Natural killer cell treated with Interleukin-12 subunit alpha and Interleukin-12 subunit beta and Interleukin-15 and Interleukin-18, amount 100 ng/mL, for 72 hours (primary cell): ENCODE results near the gene GHRL. TPM values are rescaled to one million over a fixed set of nuclear protein-coding genes. Genes with fewer than 3 reads are reported as not detected.
"Not testable (repeated sequence)": the region's sequence is repeated elsewhere in the genome, so short reads cannot be mapped to it uniquely, and the experiment has no call there.

Experiments used
- ATAC-seq, 2 donors: fragments of 150-1000 bp; cut with Tn5 transposase in 1 of 2; sonication (Bioruptor Pico), chemical (Tn5 transposase) in 1 of 2; 2 replicates each; pipeline ENCODE4 v1.10.0; 2021
- DNase-seq: peaks from one replicate; pipeline ENCODE4 v3.0.0; 2022; ENCODE audit warnings: low spot score
- H3K27ac Mint-ChIP-seq, 2 donors: 1 replicate in 1 of 2; 2 replicates in 1 of 2; pipeline ENCODE4 v1.8.0; 2022; ENCODE audit warnings: mixed read lengths in 2 of 2, mild to moderate bottlenecking in 1 of 2, moderate library complexity in 1 of 2
- H3K27me3 Mint-ChIP-seq, 2 donors: 1 replicate in 1 of 2; 2 replicates in 1 of 2; pipeline ENCODE4 v1.8.0; 2022; ENCODE audit warnings: mixed read lengths in 2 of 2
- H3K36me3 Mint-ChIP-seq: one replicate; pipeline ENCODE4 v1.8.0; 2022; ENCODE audit warnings: mixed read lengths
- H3K4me1 Mint-ChIP-seq, 2 donors: 1 replicate in 1 of 2; 2 replicates in 1 of 2; pipeline ENCODE4 v1.8.0; 2022; ENCODE audit warnings: low read depth in 2 of 2, mixed read lengths in 2 of 2, mild to moderate bottlenecking in 1 of 2
- H3K4me3 Mint-ChIP-seq: one replicate; pipeline ENCODE4 v1.8.0; 2022; ENCODE audit warnings: mixed read lengths
- H3K9me3 Mint-ChIP-seq: 2 replicates; pipeline ENCODE4 v1.8.0; 2022; ENCODE audit warnings: mixed read lengths
- total RNA-seq, 2 donors: library from RNA; stranded (reverse); gene quantifications; one replicate each; pipeline ENCODE4 v1.2.3, GENCODE V29; 2022

Gene GHRL
- total RNA-seq, 2 donors from 2014 or later = 0.69 to 0.78 TPM

DNA sequence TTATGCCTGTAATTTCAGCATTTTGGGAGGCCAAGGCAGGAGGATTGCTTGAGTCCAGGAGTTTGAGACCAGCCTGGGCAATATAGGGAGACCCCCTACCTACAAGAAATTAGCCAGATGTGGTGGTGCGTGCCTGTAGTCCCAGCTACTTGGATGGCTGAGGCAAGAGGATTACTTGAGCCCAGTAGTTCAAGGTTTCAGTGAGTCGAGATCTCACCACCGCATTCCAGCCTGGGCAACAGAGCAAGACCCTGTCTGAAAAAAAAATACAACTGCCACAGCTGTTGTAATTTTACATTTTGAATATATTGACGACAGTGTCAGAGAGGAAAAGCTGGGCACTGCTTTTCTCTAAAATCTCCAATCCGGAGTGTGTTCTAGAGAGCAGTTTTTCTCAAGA is 23.3 kb downstream of the GHRL start:
- Mint-ChIP-seq H3K27me3 (no peaks in the 10 kb centered on the region), H3K27ac (peak overlapping the region in 1 of 2 donors; percentile 60), H3K4me3 (no peak overlapping the region), H3K9me3 (no peaks in the 10 kb centered on the region), H3K4me1 (peaks cover 38 to 44% of the 10 kb centered on the region in 2 donors), H3K36me3 (peaks cover 26% of the 10 kb centered on the region)
- ATAC-seq (no peak), DNase-seq (no peak)

GRCh38 chr3:10268930-10269329 is 23.8 kb downstream of the GHRL start:
- ATAC-seq = no peak
- DNase-seq = no peak
- H3K27ac Mint-ChIP-seq = peak overlapping the region in 1 of 2 donors; percentile 60
- H3K4me3 Mint-ChIP-seq = no peak overlapping the region
- no peaks in the 10 kb centered on the region for H3K9me3 Mint-ChIP-seq
- H3K4me1 Mint-ChIP-seq = peaks cover 38 to 43% of the 10 kb centered on the region in 2 donors
- no peaks in the 10 kb centered on the region for H3K27me3 Mint-ChIP-seq
- peaks cover 31% of the 10 kb centered on the region for H3K36me3 Mint-ChIP-seq

DNA sequence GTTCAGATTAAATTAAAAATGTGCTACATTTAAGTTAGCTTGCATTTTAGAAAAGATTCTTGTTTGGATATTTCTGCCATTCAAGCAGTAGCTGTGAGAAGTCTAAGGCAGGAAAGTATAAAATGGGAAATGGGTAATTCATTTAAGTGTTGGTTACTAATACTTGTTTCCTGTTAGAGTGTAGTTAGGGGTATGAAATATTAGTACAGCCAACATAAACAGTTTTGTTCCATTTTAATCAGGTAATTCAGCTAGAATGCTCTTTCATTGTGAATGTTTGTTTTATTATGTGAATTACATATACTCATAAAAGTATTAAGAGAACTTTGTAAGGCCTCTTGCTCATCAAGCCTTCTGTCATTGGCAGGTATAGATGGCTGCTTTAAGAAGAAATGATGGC is 24.6 kb downstream of the GHRL start:
- peaks cover 39 to 45% of the 10 kb centered on the region in 2 donors for H3K4me1 Mint-ChIP-seq
- H3K4me3 Mint-ChIP-seq = no peak overlapping the region
- peak overlapping the region in 1 of 2 donors; percentile 60 for H3K27ac Mint-ChIP-seq
- DNase-seq = no peak
- no peaks in the 10 kb centered on the region for H3K27me3 Mint-ChIP-seq
- no peak for ATAC-seq
- H3K9me3 Mint-ChIP-seq = no peaks in the 10 kb centered on the region
- H3K36me3 Mint-ChIP-seq = peaks cover 37% of the 10 kb centered on the region

GRCh38 chr3:10266936-10267335 is 25.8 kb downstream of the GHRL start:
- Mint-ChIP-seq H3K36me3 (peaks cover 38% of the 10 kb centered on the region), H3K27ac (peak overlapping the region; percentile 34 to 60), H3K4me3 (peak overlapping the region; percentile 47), H3K4me1 (peaks cover 42 to 46% of the 10 kb centered on the region in 2 donors)
- not testable (repeated sequence) for DNase-seq, ATAC-seq, H3K9me3 Mint-ChIP-seq, H3K27me3 Mint-ChIP-seq

DNA sequence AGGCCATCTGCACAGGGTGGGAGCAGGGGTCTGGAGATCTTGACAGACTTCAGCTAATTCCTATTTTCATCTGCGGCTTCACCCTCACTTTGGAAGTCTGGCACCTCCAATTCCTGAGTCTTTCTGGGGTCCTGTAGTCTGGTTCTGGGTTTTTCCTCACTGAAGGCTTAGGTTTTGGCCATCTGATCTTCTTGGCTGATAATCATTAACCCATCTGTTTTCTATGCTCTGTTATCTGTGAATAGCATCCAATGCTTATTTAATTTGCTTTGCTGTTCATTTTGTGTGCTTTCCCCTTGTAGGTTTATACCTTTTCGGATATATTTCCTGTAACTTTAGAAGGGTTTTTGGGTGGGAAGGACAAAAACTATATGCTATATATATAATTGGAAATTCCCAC is 26.9 kb downstream of the GHRL start:
- Mint-ChIP-seq H3K27me3 (no peaks in the 10 kb centered on the region), H3K9me3 (no peaks in the 10 kb centered on the region), H3K4me1 (peaks cover 51 to 54% of the 10 kb centered on the region in 2 donors), H3K27ac (peak overlapping the region; percentile 5 to 76), H3K4me3 (peak overlapping the region; percentile 2), H3K36me3 (peaks cover 45% of the 10 kb centered on the region)
- ATAC-seq (no peak), DNase-seq (no peak)

DNA sequence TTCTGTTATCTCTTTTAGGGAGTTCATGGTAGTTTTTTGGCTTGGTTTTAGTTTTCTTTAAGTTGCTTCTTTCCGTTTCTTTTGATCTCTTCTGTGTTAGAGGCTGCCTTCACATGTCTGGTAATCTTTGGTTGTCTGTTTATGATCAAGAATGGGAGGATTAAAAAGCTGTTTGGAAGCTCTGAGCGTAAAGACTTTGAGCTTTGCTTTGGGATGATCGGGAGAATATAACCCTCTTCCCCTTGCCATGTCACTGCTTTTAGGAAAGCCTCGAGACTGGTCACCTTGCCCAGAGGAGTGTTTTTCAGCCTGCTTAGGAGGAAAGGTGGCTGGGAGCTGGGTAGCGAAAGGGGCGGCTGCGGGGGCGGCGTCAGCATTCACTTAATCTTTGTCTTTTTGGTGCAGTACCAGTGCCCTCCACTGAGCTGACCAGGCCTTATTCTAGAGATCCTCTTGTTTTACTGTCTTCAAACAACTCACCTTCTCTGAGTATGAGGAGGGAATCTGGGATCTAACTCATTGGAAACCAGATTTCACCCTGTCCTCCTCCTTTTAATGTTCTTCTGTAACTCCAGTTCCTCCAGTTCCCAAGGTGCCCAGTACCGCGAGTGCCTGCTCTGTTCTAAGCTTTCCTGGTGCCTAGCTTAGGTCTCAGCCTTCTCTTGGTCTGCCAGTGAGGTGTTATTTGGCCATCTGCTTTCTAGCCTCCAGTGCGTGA is 28.9 kb downstream of the GHRL start:
- no peaks in the 10 kb centered on the region for H3K9me3 Mint-ChIP-seq
- DNase-seq (no peak), ATAC-seq (peak; percentile 72 to 73)
- H3K27me3 Mint-ChIP-seq = no peaks in the 10 kb centered on the region
- H3K27ac Mint-ChIP-seq = peak overlapping the region; percentile 48 to 78
- peaks cover 64 to 66% of the 10 kb centered on the region in 2 donors for H3K4me1 Mint-ChIP-seq
- H3K36me3 Mint-ChIP-seq = peaks cover 51% of the 10 kb centered on the region
- peak overlapping the region; percentile 38 for H3K4me3 Mint-ChIP-seq

DNA sequence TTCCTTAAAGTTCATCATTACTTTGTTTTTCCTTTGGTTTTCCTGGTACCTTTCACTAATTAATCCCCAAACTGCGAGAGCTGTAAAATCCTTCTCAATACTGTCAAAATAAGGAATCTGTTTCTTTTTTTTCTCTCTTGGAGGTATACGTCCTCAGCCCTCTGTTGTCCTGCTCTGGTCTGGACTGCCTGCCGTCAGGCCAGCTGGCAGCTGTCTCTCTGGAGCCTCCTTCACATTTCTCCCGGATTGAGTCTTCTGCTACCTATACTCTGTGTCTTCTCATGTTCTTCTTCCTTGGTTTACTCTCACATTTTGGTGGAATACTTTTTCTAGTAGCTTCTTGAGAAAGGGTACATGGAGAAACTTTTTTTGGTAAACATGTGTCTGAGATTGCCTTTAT is 30.7 kb downstream of the GHRL start:
- H3K27me3 Mint-ChIP-seq = no peaks in the 10 kb centered on the region
- no peaks in the 10 kb centered on the region for H3K9me3 Mint-ChIP-seq
- DNase-seq = no peak
- ATAC-seq = no peak
- H3K4me3 Mint-ChIP-seq = no peak overlapping the region
- peaks cover 42% of the 10 kb centered on the region for H3K36me3 Mint-ChIP-seq
- H3K4me1 Mint-ChIP-seq = peaks cover 50 to 55% of the 10 kb centered on the region in 2 donors
- H3K27ac Mint-ChIP-seq = peak overlapping the region; percentile 0 to 61

- Mint-ChIP-seq H3K36me3 (peaks cover 38% of the 10 kb centered on the region), H3K4me1 (peaks cover 52 to 59% of the 10 kb centered on the region in 2 donors), H3K27ac (peak overlapping the region in 1 of 2 donors; percentile 77), H3K27me3 (no peaks in the 10 kb centered on the region), H3K9me3 (no peaks in the 10 kb centered on the region), H3K4me3 (no peak overlapping the region)
- DNase-seq (no peak), ATAC-seq (no peak)
Measured at GRCh38 chr3:10260211-10260701, 32.5 kb downstream of the GHRL start.

- Mint-ChIP-seq H3K27ac (peak overlapping the region in 1 of 2 donors; percentile 77), H3K9me3 (no peaks in the 10 kb centered on the region), H3K36me3 (peaks cover 38% of the 10 kb centered on the region), H3K4me3 (no peak overlapping the region), H3K27me3 (no peaks in the 10 kb centered on the region), H3K4me1 (peaks cover 56 to 63% of the 10 kb centered on the region in 2 donors)
- DNase-seq (no peak), ATAC-seq (no peak)
Measured at GRCh38 chr3:10259798-10260197, 32.9 kb downstream of the GHRL start.

GRCh38 chr3:10259036-10259435 is 33.7 kb downstream of the GHRL start:
- Mint-ChIP-seq H3K4me3 (no peak overlapping the region), H3K36me3 (peaks cover 33% of the 10 kb centered on the region), H3K27ac (peak overlapping the region in 1 of 2 donors; percentile 11), H3K9me3 (no peaks in the 10 kb centered on the region), H3K27me3 (no peaks in the 10 kb centered on the region), H3K4me1 (peaks cover 60 to 66% of the 10 kb centered on the region in 2 donors)
- DNase-seq (no peak), ATAC-seq (no peak)

DNA sequence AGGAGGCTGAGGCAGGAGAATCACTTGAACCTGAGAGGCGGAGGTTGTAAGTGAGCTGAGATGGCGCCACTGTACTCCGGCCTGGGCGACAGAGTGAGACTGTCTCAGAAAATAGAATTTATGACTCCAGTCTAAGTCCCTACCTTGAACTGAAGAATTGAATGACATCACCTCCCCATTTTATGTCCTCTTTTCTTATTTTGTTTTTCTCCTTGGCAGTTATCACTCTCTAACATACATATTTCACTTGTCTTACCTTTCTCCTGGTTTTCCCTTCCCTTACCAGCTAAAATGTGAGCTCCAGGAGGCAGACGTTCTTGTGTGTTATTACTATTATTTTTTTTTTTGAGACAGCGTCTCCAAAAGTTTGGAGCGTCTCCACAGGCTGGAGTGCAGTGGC is 36.9 kb downstream of the GHRL start:
- Mint-ChIP-seq H3K4me1 (peaks cover 57 to 64% of the 10 kb centered on the region in 2 donors), H3K9me3 (no peaks in the 10 kb centered on the region), H3K27me3 (no peaks in the 10 kb centered on the region), H3K27ac (peak overlapping the region in 1 of 2 donors; percentile 82), H3K4me3 (no peak overlapping the region), H3K36me3 (peaks cover 25% of the 10 kb centered on the region)
- DNase-seq = no peak
- ATAC-seq = no peak

GRCh38 chr3:10253731-10254130 is 39.0 kb downstream of the GHRL start:
- no peak for DNase-seq
- Mint-ChIP-seq H3K9me3 (no peaks in the 10 kb centered on the region), H3K27ac (peak overlapping the region; percentile 52 to 82), H3K36me3 (peaks cover 39% of the 10 kb centered on the region), H3K4me1 (peaks cover 57 to 65% of the 10 kb centered on the region in 2 donors), H3K27me3 (no peaks in the 10 kb centered on the region), H3K4me3 (peak overlapping the region; percentile 61)
- no peak for ATAC-seq

GRCh38 chr3:10251006-10251405 is 41.7 kb downstream of the GHRL start:
- no peaks in the 10 kb centered on the region for H3K9me3 Mint-ChIP-seq
- H3K36me3 Mint-ChIP-seq = peaks cover 42% of the 10 kb centered on the region
- H3K4me3 Mint-ChIP-seq = peak overlapping the region; percentile 99
- peak overlapping the region; percentile 85 to 90 for H3K27ac Mint-ChIP-seq
- peaks cover 62 to 68% of the 10 kb centered on the region in 2 donors for H3K4me1 Mint-ChIP-seq
- no peak for ATAC-seq
- H3K27me3 Mint-ChIP-seq = no peaks in the 10 kb centered on the region
- no peak for DNase-seq

GRCh38 chr3:10249833-10250232 is 42.9 kb downstream of the GHRL start:
- Mint-ChIP-seq H3K4me1 (peaks cover 55 to 59% of the 10 kb centered on the region in 2 donors), H3K9me3 (peaks cover 3% of the 10 kb centered on the region), H3K27ac (peak overlapping the region; percentile 85 to 90), H3K27me3 (no peaks in the 10 kb centered on the region), H3K4me3 (peak overlapping the region; percentile 99), H3K36me3 (peaks cover 53% of the 10 kb centered on the region)
- ATAC-seq (no peak), DNase-seq (no peak)
